Glutamatergic neuron (in vitro differentiated cells): ENCODE data around the gene TIMM44. TPM values are rescaled to one million over a fixed set of nuclear protein-coding genes. Genes with fewer than 3 reads are reported as not detected.

Source experiments
- DNase-seq: peaks from one replicate; pipeline ENCODE4 v3.0.0; 2022
- H3K27ac Mint-ChIP-seq: one replicate; pipeline ENCODE4 v1.8.0; 2020; ENCODE audit warnings: mild to moderate bottlenecking, mixed read lengths, inconsistent platforms; ENCODE audit not compliant: unreplicated experiment
- H3K27me3 Mint-ChIP-seq: one replicate; pipeline ENCODE4 v1.8.0; 2020; ENCODE audit warnings: mild to moderate bottlenecking, moderate library complexity, mixed read lengths, inconsistent platforms; ENCODE audit not compliant: unreplicated experiment
- H3K36me3 Mint-ChIP-seq: one replicate; pipeline ENCODE4 v1.8.0; 2020; ENCODE audit warnings: mild to moderate bottlenecking, mixed read lengths, inconsistent platforms; ENCODE audit not compliant: unreplicated experiment
- H3K4me1 Mint-ChIP-seq: one replicate; pipeline ENCODE4 v1.8.0; 2020; ENCODE audit warnings: mild to moderate bottlenecking, low read depth, mixed read lengths, inconsistent platforms; ENCODE audit not compliant: unreplicated experiment
- H3K4me3 Mint-ChIP-seq: one replicate; pipeline ENCODE4 v1.8.0; 2020; ENCODE audit warnings: mild to moderate bottlenecking, mixed read lengths, inconsistent platforms; ENCODE audit not compliant: unreplicated experiment
- H3K9me3 Mint-ChIP-seq: one replicate; pipeline ENCODE4 v1.8.0; 2020; ENCODE audit warnings: mild to moderate bottlenecking, moderate library complexity, mixed read lengths, inconsistent platforms; ENCODE audit not compliant: unreplicated experiment
- total RNA-seq: library from RNA; stranded (reverse); fragmentation: NEBNext Ultra II Directional; extraction: Animal tissue kit (Norgen Biotek cat#: 25700); gene quantifications from one replicate; pipeline ENCODE4 v1.2.1, GENCODE V29; 2021; ENCODE audit not compliant: unreplicated experiment
- TF ChIP-seq, protein P1 (sequence below): fragments of 200-600 bp; sonication (generic); IDR thresholded peaks from one replicate; pipeline ENCODE4 v1.5.0; 2021; ENCODE audit not compliant: partially characterized antibody, unreplicated experiment

Gene TIMM44
- total RNA-seq, 1 donor from 2014 or later: 109 TPM

DNA sequence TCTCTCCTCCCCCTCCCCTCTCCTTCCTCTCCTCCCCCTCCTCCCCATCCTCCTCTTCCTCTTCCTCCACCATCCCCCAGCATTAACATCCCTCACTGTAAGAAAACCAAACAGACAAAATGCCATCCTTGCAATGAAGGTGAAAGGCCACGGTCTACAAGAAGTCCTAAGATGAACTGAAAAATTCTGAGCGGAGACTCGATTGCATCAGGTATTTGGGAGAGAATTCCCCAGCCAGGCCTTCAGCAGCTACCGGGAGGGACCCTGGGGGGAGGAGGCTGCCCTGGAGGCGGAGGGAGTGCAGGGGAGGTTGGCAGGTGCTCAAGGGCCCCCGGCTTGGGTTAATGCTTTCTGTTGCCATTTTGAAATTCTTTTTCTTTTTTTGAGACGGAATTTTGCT lies 10.1 kb upstream of the TIMM44 start:
- TF ChIP-seq, protein P1, sequence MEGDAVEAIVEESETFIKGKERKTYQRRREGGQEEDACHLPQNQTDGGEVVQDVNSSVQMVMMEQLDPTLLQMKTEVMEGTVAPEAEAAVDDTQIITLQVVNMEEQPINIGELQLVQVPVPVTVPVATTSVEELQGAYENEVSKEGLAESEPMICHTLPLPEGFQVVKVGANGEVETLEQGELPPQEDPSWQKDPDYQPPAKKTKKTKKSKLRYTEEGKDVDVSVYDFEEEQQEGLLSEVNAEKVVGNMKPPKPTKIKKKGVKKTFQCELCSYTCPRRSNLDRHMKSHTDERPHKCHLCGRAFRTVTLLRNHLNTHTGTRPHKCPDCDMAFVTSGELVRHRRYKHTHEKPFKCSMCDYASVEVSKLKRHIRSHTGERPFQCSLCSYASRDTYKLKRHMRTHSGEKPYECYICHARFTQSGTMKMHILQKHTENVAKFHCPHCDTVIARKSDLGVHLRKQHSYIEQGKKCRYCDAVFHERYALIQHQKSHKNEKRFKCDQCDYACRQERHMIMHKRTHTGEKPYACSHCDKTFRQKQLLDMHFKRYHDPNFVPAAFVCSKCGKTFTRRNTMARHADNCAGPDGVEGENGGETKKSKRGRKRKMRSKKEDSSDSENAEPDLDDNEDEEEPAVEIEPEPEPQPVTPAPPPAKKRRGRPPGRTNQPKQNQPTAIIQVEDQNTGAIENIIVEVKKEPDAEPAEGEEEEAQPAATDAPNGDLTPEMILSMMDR: no peak
- no peak overlapping the region for H3K27ac Mint-ChIP-seq
- no peak for DNase-seq
- peaks cover 9% of the 10 kb centered on the region for H3K27me3 Mint-ChIP-seq
- no peaks in the 10 kb centered on the region for H3K36me3 Mint-ChIP-seq
- H3K4me3 Mint-ChIP-seq: no peak overlapping the region
- peaks cover 3% of the 10 kb centered on the region for H3K9me3 Mint-ChIP-seq
- H3K4me1 Mint-ChIP-seq: peaks cover 14% of the 10 kb centered on the region

GRCh38 chr19:7953060-7953459 lies 9.6 kb upstream of the TIMM44 start:
- DNase-seq: no peak
- Mint-ChIP-seq H3K4me1 (peaks cover 14% of the 10 kb centered on the region), H3K36me3 (no peaks in the 10 kb centered on the region), H3K4me3 (no peak overlapping the region), H3K27ac (peak overlapping the region; percentile 72), H3K9me3 (peaks cover 5% of the 10 kb centered on the region), H3K27me3 (peaks cover 9% of the 10 kb centered on the region)
- TF ChIP-seq, protein P1: no peak

DNA sequence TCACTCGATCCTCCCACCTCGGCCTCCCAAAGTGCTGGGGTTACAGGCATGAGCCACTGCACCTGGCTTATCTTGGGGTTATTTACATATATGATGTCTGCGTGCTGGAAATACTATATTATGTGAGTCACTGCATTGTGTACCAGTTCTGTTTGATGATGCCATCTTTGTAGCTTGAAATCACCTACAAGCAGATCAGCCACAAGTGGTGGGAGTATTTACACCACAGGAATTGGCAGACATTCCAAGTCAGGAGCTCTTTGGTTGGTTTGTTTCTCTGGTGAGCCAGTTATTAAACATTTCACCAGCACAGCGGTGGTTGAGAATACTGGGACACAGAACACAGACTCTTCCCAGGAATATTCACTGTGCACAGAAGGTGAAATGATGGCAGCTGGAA lies 4.5 kb upstream of the TIMM44 start:
- DNase-seq: no peak
- H3K36me3 Mint-ChIP-seq: no peaks in the 10 kb centered on the region
- H3K9me3 Mint-ChIP-seq: peaks cover 14% of the 10 kb centered on the region
- no peak overlapping the region for H3K27ac Mint-ChIP-seq
- peaks cover 12% of the 10 kb centered on the region for H3K27me3 Mint-ChIP-seq
- TF ChIP-seq, protein P1: no peak
- H3K4me3 Mint-ChIP-seq: no peak overlapping the region
- H3K4me1 Mint-ChIP-seq: peaks cover 14% of the 10 kb centered on the region

DNA sequence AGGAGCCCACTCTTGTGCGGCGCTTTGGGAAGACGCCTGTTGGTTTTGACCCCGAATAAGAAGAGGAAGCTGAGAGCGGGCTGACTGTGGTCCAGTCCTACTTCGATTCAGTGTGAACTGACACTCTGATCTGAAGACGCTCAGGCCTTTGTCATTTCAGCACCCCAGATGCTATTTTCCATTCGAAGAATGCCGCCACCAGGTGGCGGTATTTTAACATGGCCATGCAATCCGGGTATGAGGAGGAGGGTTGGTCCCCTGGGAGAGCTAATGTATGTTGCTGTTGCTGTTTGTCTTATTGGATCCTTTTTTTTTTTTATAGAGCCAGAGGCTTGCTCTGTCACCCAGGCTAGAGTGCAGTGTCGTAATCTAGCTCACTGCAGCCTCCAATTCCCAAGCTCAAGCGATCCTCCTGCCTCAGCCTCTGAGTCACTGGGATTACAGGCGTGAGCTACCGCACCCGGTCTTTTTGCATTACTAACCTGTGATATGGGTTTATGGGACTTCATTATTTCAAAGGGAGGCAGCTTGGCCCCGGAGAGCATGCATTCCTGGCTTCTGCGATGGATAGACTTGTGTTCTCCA lies 803 bp upstream of the TIMM44 start:
- H3K36me3 Mint-ChIP-seq: no peaks in the 10 kb centered on the region
- DNase-seq: peak; percentile 87
- peaks cover 7% of the 10 kb centered on the region for H3K4me1 Mint-ChIP-seq
- peak overlapping the region; percentile 97 for H3K4me3 Mint-ChIP-seq
- H3K27me3 Mint-ChIP-seq: peaks cover 11% of the 10 kb centered on the region
- H3K9me3 Mint-ChIP-seq: peaks cover 19% of the 10 kb centered on the region
- TF ChIP-seq, protein P1: peak; percentile 98
- H3K27ac Mint-ChIP-seq: peak overlapping the region; percentile 100

- Mint-ChIP-seq H3K4me1 (peaks cover 10% of the 10 kb centered on the region), H3K36me3 (no peaks in the 10 kb centered on the region), H3K27ac (peak overlapping the region; percentile 100), H3K4me3 (peak overlapping the region; percentile 97), H3K27me3 (peaks cover 14% of the 10 kb centered on the region), H3K9me3 (peaks cover 17% of the 10 kb centered on the region)
- TF ChIP-seq, protein P1: no peak
- DNase-seq: no peak
These were observed 454 bp downstream of the TIMM44 start for GRCh38 chr19:7942981-7943443.
